ENCODE data around the gene SCN10A.

Gene SCN10A

GRCh38 chr3:38763569-38763968, 52.4 kb downstream of the SCN10A start:
- no peak for DNase-seq

- DNase-seq, result no peak
Measured at GRCh38 chr3:38758557-38758956, 57.5 kb downstream of the SCN10A start.

- DNase-seq, result no peak
Measured at GRCh38 chr3:38757721-38758120, 58.3 kb downstream of the SCN10A start.

- DNase-seq, result no peak
Measured at GRCh38 chr3:38756892-38757291, 59.1 kb downstream of the SCN10A start.

- no peak for DNase-seq
Measured at GRCh38 chr3:38755130-38755529, 60.9 kb downstream of the SCN10A start.

- DNase-seq, result no peak
Measured at GRCh38 chr3:38746641-38747040, 69.4 kb downstream of the SCN10A start.

GRCh38 chr3:38743043-38743442, 73.0 kb downstream of the SCN10A start:
- no peak for DNase-seq

GRCh38 chr3:38742550-38742949, 73.5 kb downstream of the SCN10A start:
- no peak for DNase-seq

- DNase-seq, result no peak
Measured at GRCh38 chr3:38740537-38740936, 75.5 kb downstream of the SCN10A start.

- no peak for DNase-seq
Measured at GRCh38 chr3:38739931-38740330, 76.1 kb downstream of the SCN10A start.

GRCh38 chr3:38739396-38739689, 76.7 kb downstream of the SCN10A start:
- DNase-seq, result no peak

GRCh38 chr3:38738630-38739395, 77.2 kb downstream of the SCN10A start:
- DNase-seq, result no peak

GRCh38 chr3:38731522-38731921, 84.5 kb downstream of the SCN10A start:
- no peak for DNase-seq

- DNase-seq, result no peak
Measured at GRCh38 chr3:38730281-38730680, 85.7 kb downstream of the SCN10A start.

GRCh38 chr3:38728008-38728407, 88.0 kb downstream of the SCN10A start:
- no peak for DNase-seq

- no peak for DNase-seq
Measured at GRCh38 chr3:38726751-38727150, 89.3 kb downstream of the SCN10A start.

GRCh38 chr3:38725726-38726419, 90.1 kb downstream of the SCN10A start:
- no peak for DNase-seq

GRCh38 chr3:38724392-38724736, 91.7 kb downstream of the SCN10A start:
- DNase-seq, result no peak

GRCh38 chr3:38723569-38724391, 92.2 kb downstream of the SCN10A start:
- no peak for DNase-seq

GRCh38 chr3:38722781-38723568, 93.0 kb downstream of the SCN10A start:
- DNase-seq, result no peak

GRCh38 chr3:38721207-38721772, 94.7 kb downstream of the SCN10A start:
- no peak for DNase-seq

GRCh38 chr3:38720465-38720864, 95.6 kb downstream of the SCN10A start:
- no peak for DNase-seq

Measured in NCI-H2029 treated with DMSO at 0.1 percent for 48 hours (cell line).